GM10847 (cell line): ENCODE data around the gene LIN54.

Experiments
- POLR2A ChIP-seq: IDR thresholded peaks from 2 replicates; pipeline ENCODE4 v1.6.1; 2011; ENCODE audit not compliant: insufficient read length; ENCODE audit errors: extremely low read depth

LIN54 gene

GRCh38 chr4:82968972-82969371 is 41.7 kb downstream of the LIN54 start:
- no peak for TF ChIP-seq POLR2A

GRCh38 chr4:82965763-82966162 is 44.9 kb downstream of the LIN54 start:
- no peak for TF ChIP-seq POLR2A

- no peak for TF ChIP-seq POLR2A
These were observed 53.6 kb downstream of the LIN54 start for GRCh38 chr4:82957045-82957444.

GRCh38 chr4:82954212-82954611 is 56.4 kb downstream of the LIN54 start:
- TF ChIP-seq POLR2A = no peak

- TF ChIP-seq POLR2A = no peak
These were observed 59.4 kb downstream of the LIN54 start for GRCh38 chr4:82951196-82951595.

- no peak for TF ChIP-seq POLR2A
These were observed 61.9 kb downstream of the LIN54 start for GRCh38 chr4:82948647-82949204.

GRCh38 chr4:82947498-82947897 is 63.1 kb downstream of the LIN54 start:
- TF ChIP-seq POLR2A = no peak

GRCh38 chr4:82939414-82939813 is 71.2 kb downstream of the LIN54 start:
- TF ChIP-seq POLR2A = no peak

- no peak for TF ChIP-seq POLR2A
These were observed 76.2 kb downstream of the LIN54 start for GRCh38 chr4:82934441-82934840.

GRCh38 chr4:82930848-82931755 is 79.5 kb downstream of the LIN54 start:
- TF ChIP-seq POLR2A = no peak

GRCh38 chr4:82921795-82922194 is 88.8 kb downstream of the LIN54 start:
- TF ChIP-seq POLR2A = no peak

GRCh38 chr4:82919386-82919785 is 91.2 kb downstream of the LIN54 start:
- TF ChIP-seq POLR2A = no peak

- TF ChIP-seq POLR2A = no peak
These were observed 92.5 kb downstream of the LIN54 start for GRCh38 chr4:82918091-82918490.

GRCh38 chr4:82913305-82913704 is 97.3 kb downstream of the LIN54 start:
- TF ChIP-seq POLR2A = no peak

GRCh38 chr4:82909326-82909725 is 101.3 kb downstream of the LIN54 start:
- no peak for TF ChIP-seq POLR2A

GRCh38 chr4:82906469-82906868 is 104.2 kb downstream of the LIN54 start:
- TF ChIP-seq POLR2A = no peak

GRCh38 chr4:82905205-82905604 is 105.4 kb downstream of the LIN54 start:
- TF ChIP-seq POLR2A = no peak
